Measurements from ENCODE around the gene PXDN. TPM values are rescaled to one million over a fixed set of nuclear protein-coding genes. Genes with fewer than 3 reads are reported as not detected.

Gene PXDN
- total and polyA plus RNA-seq, 2 donors (not counting 3 experiments of a cell fraction or from before 2014, with no cell fraction given), result 231 to 308 TPM

- no TSS peak for BruUV-seq (replicated peaks)
- H3K4me3 ChIP-seq (replicated peaks in 1 of 3; ENCODE audit: insufficient read depth in 1 of 3, low read depth in 1 of 3, low read length in 3 of 3), result no peak overlapping the region
- dilution Hi-C loops (cut with MboI; ENCODE audit: extremely low pct_ligation_motif_present, low sequenced_read_pairs), result no loop called here
- intact Hi-C loops (cut with micrococcal nuclease), result no loop called here
- H3K9ac ChIP-seq (replicated peaks; ENCODE audit: extremely low read depth, insufficient read depth, low read length), result no peak overlapping the region
- no peak for TF ChIP-seq MAX (IDR thresholded peaks at IDR 0.05; ENCODE audit: insufficient read depth, insufficient read length)
- no peak for TF ChIP-seq POLR2AphosphoS5 (IDR thresholded peaks at IDR 0.05; ENCODE audit: insufficient read depth, low read depth, low read length)
- TF ChIP-seq MYC (IDR thresholded peaks at IDR 0.05; ENCODE audit: low read depth, low read length), result no peak
- no peak for TF ChIP-seq CTCF (IDR thresholded peaks at IDR 0.05; ENCODE audit: extremely low read depth in 1 of 2, insufficient read depth in 1 of 2, low read depth in 1 of 2, low read length in 2 of 2)
- no peak for TF ChIP-seq POLR2A (IDR thresholded peaks at IDR 0.05; ENCODE audit: low read depth, low read length)
- no peak for TF ChIP-seq EZH2 (IDR thresholded peaks at IDR 0.05; ENCODE audit: borderline replicate concordance, low read depth, low read length, severe bottlenecking)
- TF ChIP-seq JUN (IDR thresholded peaks at IDR 0.05; ENCODE audit: borderline replicate concordance, insufficient read depth, insufficient read length, low read depth), result no peak
- no peak for TF ChIP-seq FOS (IDR thresholded peaks at IDR 0.05; ENCODE audit: borderline replicate concordance, insufficient read depth, low read length)
- TF ChIP-seq GATA2 (IDR thresholded peaks at IDR 0.05; ENCODE audit: insufficient read depth, insufficient read length, low read depth, low read length), result no peak
- no peaks in the 10 kb centered on the region for H3K79me2 ChIP-seq (ENCODE audit: control insufficient read depth, insufficient read depth, low read length)
- CTCF ChIA-PET, result interaction anchor here (2.5 kb wide), 1 partner anchor 143 kb away, joined by 14 read pairs; no protein-coding TSS in a partner anchor
- no peaks in the 10 kb centered on the region for H4K20me1 ChIP-seq (replicated peaks; ENCODE audit: control insufficient read depth, extremely low read depth, insufficient read depth, low read length)
- H3K36me3 ChIP-seq (ENCODE audit: control insufficient read depth in 2 of 2, extremely low read depth in 1 of 2, insufficient read depth in 2 of 2, low read length in 2 of 2), result no peaks in the 10 kb centered on the region
- POLR2A ChIA-PET, result interaction anchor here (0.6 kb wide), 1 partner anchor 126 kb away, joined by 9 read pairs; no protein-coding TSS in a partner anchor
- no peaks in the 10 kb centered on the region for H3K9me3 ChIP-seq (replicated peaks; ENCODE audit: control insufficient read depth, insufficient read depth, low read length)
- no peak overlapping the region for H3K4me2 ChIP-seq (ENCODE audit: insufficient read depth, low read length)
- peaks cover 29% of the 10 kb centered on the region for H3K4me1 ChIP-seq (ENCODE audit: control insufficient read depth, extremely low read depth, insufficient read depth, low read length)
- FAIRE-seq, result no peak
- H3K27me3 ChIP-seq (ENCODE audit: control insufficient read depth in 2 of 2, insufficient read depth in 2 of 2, low read length in 2 of 2), result peaks cover 0 to 2% of the 10 kb centered on the region in 2 experiments
- no peak overlapping the region for H3K27ac ChIP-seq (ENCODE audit: insufficient read depth, low read depth, low read length)
- DNase-seq (ENCODE audit: low read depth, low spot score), result no peak
- H3K9me1 ChIP-seq (replicated peaks; ENCODE audit: control insufficient read depth, extremely low read depth, insufficient read depth, low read length), result no peaks in the 10 kb centered on the region
- H2AFZ ChIP-seq (ENCODE audit: low read depth, low read length), result no peak overlapping the region
Measured at GRCh38 chr2:1607236-1607920, 136.9 kb downstream of the PXDN start.
